ENCODE results near the gene ENPEP.
"Not testable (repeated sequence)": the region's sequence is repeated elsewhere in the genome, so short reads cannot be mapped to it uniquely, and the experiment has no call there.

Gene ENPEP

DNA sequence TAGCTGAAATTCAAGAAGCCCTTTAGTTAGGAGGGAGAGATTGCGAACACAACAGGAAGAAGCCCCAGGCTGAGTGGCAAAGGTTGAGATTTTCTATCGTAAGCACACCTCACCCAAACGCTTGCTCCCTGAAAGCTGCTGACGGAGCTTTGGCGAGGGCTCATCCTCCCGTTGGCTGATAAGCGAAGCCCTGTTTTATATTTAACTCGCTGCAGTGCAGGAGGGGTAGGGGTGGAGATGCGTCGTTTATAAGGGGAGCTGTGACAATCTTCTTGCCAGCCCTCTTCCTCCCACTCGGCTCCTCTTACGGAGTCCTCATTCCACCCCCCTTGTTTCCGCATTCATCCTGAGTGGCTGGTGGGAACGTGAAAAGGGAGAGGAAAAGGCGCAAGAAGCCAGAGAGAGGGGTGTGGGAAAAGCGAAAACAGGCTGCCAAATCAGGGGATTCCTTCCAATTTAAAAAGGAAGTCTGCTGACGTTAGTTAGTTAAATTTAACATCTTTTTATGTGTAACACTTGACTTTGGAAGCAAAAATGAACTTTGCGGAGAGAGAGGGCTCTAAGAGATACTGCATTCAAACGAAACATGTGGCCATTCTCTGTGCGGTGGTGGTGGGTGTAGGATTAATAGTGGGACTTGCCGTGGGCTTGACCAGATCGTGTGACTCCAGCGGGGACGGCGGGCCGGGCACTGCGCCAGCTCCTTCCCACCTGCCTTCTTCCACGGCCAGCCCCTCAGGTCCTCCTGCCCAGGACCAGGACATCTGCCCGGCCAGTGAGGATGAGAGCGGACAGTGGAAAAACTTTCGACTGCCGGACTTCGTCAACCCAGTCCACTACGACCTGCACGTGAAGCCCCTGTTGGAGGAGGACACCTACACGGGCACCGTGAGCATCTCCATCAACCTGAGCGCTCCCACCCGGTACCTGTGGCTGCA is at the start of gene ENPEP:
TSS of gene ENPEP (plus strand) at position 275 of the 938 bp plus-strand sequence. CDS start at position 535, 260 bp downstream.
- ATAC-seq (no peak), DNase-seq (no peak)
- Mint-ChIP-seq H3K27ac (peak within 1 kb of the TSS in 1 of 2 donors; percentile 22), H3K9me3 (no peaks in the 10 kb centered on the region), H3K4me1 (no peaks in the 10 kb centered on the region), H3K27me3 (peaks cover 28% of the 10 kb centered on the region), H3K4me3 (no peak within 1 kb of the TSS)

GRCh38 chr4:110431805-110432204 is 44.1 kb upstream of the ENPEP start:
- Mint-ChIP-seq H3K27me3 (peaks cover 43% of the 10 kb centered on the region), H3K9me3 (peaks cover 5 to 29% of the 10 kb centered on the region in 2 donors)
- not testable (repeated sequence) for ATAC-seq, H3K27ac Mint-ChIP-seq, DNase-seq, H3K4me3 Mint-ChIP-seq, H3K4me1 Mint-ChIP-seq

DNA sequence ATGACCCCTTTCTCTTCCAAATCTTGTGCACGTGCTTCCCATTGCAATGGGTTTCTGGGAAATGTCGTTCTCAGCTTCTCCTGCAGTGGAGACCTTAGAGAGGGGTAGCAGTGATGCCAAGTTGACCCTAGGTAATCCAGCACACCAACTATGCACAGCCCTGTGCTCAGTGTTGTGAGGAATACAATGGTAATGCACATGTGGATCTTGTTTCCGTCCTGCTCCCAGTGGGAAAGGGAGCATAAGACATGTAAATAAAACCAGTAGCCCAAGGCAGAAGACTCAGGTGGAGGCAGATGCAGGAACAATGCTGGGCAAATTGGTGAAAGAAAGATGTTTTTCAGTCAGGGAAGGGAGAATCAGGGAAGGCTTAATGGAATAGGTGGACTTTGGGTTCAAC is 38.7 kb upstream of the ENPEP start:
- H3K4me3 Mint-ChIP-seq, H3K27ac Mint-ChIP-seq, H3K4me1 Mint-ChIP-seq, ATAC-seq, DNase-seq: not testable (repeated sequence)
- peaks cover 30% of the 10 kb centered on the region for H3K27me3 Mint-ChIP-seq
- H3K9me3 Mint-ChIP-seq: peaks cover 0 to 10% of the 10 kb centered on the region in 2 donors

DNA sequence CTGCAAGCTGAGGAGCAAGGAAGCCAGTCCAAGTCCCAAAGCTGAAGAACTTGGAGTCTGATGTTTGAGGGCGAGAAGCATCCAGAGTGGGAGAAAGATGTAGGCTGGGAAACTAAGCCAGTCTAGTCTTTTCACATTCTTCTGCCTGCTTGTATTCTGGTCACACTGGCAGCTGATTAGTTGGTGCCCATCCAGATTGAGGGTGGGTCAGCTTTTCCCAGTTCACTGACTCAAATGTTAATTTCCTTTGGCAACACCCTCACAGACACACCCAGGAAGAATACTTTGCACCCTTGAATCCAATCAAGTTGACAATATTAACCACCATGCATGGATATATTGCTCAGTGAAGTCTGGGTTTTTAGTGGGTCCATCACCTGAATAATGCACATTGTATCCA is 36.7 kb upstream of the ENPEP start:
- H3K9me3 Mint-ChIP-seq: peaks cover 0 to 10% of the 10 kb centered on the region in 2 donors
- H3K27ac Mint-ChIP-seq, ATAC-seq, DNase-seq, H3K4me1 Mint-ChIP-seq, H3K4me3 Mint-ChIP-seq: not testable (repeated sequence)
- H3K27me3 Mint-ChIP-seq: peaks cover 48% of the 10 kb centered on the region

GRCh38 chr4:110442309-110442708 is 33.6 kb upstream of the ENPEP start:
- DNase-seq: no peak
- H3K4me3 Mint-ChIP-seq: no peak overlapping the region
- no peak for ATAC-seq
- peaks cover 34% of the 10 kb centered on the region for H3K27me3 Mint-ChIP-seq
- no peaks in the 10 kb centered on the region for H3K9me3 Mint-ChIP-seq
- H3K27ac Mint-ChIP-seq: no peak overlapping the region
- H3K4me1 Mint-ChIP-seq: no peaks in the 10 kb centered on the region

GRCh38 chr4:110442788-110443187 is 33.2 kb upstream of the ENPEP start:
- DNase-seq (no peak), ATAC-seq (no peak)
- peaks cover 29% of the 10 kb centered on the region for H3K27me3 Mint-ChIP-seq
- no peaks in the 10 kb centered on the region for H3K9me3 Mint-ChIP-seq
- no peaks in the 10 kb centered on the region for H3K4me1 Mint-ChIP-seq
- H3K27ac Mint-ChIP-seq: no peak overlapping the region
- no peak overlapping the region for H3K4me3 Mint-ChIP-seq

DNA sequence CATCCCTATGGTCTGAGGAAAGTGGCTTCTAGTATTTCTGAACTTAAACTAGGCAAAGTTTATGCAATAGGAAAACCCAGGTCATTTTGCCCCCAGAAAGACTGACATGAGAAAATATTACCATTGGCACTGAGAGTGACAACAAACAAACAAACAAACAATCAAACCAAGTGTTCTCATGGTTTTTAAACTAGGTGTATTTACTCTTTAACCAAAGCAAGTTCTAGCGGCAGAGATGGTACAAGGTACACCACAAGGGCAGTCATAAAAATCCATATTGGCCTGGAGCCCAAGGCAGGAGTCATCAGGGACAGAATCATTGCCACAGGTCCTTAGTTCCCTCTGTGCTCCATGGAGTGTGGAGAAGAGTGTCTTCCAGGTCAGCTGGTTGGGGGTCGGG is 26.0 kb upstream of the ENPEP start:
- ATAC-seq: no peak
- H3K4me1 Mint-ChIP-seq: no peaks in the 10 kb centered on the region
- H3K27me3 Mint-ChIP-seq: peaks cover 9% of the 10 kb centered on the region
- H3K4me3 Mint-ChIP-seq: no peak overlapping the region
- no peaks in the 10 kb centered on the region for H3K9me3 Mint-ChIP-seq
- no peak overlapping the region for H3K27ac Mint-ChIP-seq
- no peak for DNase-seq

GRCh38 chr4:110452546-110452945 is 23.4 kb upstream of the ENPEP start:
- H3K4me3 Mint-ChIP-seq: no peak overlapping the region
- no peak overlapping the region for H3K27ac Mint-ChIP-seq
- ATAC-seq (peak; percentile 28), DNase-seq (no peak)
- H3K4me1 Mint-ChIP-seq: no peaks in the 10 kb centered on the region
- H3K9me3 Mint-ChIP-seq: no peaks in the 10 kb centered on the region
- H3K27me3 Mint-ChIP-seq: peaks cover 28% of the 10 kb centered on the region

DNA sequence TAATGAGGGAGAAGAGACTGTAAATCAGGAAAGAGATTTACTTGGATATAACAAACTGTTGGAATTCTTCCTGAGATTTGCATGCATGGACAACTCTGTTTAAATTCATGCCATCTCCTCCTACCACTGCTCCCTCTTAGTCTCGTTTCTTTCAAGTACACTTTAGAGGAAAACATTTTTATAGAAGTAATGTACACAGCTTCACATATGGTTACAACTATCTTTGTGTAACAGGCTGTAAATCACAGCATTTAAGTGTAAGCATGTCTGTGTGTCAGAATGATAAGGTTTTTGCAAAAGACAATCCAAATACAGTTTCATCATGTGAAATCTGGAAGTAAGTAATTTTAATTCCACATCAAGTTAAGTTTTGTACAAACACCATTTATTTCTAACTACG is 21.5 kb upstream of the ENPEP start:
- ATAC-seq: no peak
- Mint-ChIP-seq H3K4me1 (no peaks in the 10 kb centered on the region), H3K4me3 (no peak overlapping the region), H3K27me3 (peaks cover 33% of the 10 kb centered on the region), H3K27ac (no peak overlapping the region), H3K9me3 (no peaks in the 10 kb centered on the region)
- no peak for DNase-seq

DNA sequence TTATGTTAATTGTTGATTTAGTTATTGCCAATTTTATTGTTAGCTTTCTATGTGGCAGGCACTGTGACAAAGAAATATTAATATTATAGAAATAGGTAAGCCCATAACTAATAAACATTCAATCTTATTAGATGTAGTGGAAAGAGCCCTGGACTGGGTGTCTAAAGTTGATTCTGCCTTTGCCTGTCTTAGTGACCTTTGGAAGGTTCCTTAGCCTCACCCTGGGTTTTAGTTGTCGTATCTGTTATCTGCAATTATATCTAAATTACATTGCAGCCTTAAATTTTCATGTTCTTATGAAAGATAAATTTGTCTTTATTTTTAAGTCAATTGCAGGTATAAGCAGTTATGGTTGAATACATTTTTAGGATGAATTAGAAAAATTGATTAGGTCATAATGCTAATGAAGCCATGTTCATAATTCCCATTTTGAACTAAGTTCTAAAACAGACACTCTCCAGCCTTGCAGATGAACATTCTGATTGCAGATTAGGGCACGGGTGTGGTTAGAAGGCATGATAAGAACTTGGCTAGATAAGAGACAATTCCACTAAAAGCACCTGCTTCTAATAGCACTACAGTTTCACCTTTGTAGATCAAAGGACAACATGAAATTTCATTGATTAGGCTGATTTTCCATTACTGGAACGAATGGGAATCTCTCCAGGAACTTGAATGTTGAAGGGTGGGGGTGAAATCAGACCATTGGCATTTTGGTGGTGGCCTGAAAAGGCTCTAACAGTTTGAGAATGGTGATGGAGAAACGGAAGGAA is 17.3 kb upstream of the ENPEP start:
- DNase-seq (no peak), ATAC-seq (no peak)
- H3K27ac Mint-ChIP-seq: no peak overlapping the region
- H3K4me3 Mint-ChIP-seq: no peak overlapping the region
- no peaks in the 10 kb centered on the region for H3K4me1 Mint-ChIP-seq
- H3K9me3 Mint-ChIP-seq: no peaks in the 10 kb centered on the region
- H3K27me3 Mint-ChIP-seq: peaks cover 24% of the 10 kb centered on the region

GRCh38 chr4:110460074-110460746 is 15.7 kb upstream of the ENPEP start:
- DNase-seq: no peak
- peaks cover 24% of the 10 kb centered on the region for H3K27me3 Mint-ChIP-seq
- no peaks in the 10 kb centered on the region for H3K4me1 Mint-ChIP-seq
- H3K27ac Mint-ChIP-seq: no peak overlapping the region
- no peaks in the 10 kb centered on the region for H3K9me3 Mint-ChIP-seq
- ATAC-seq: no peak
- H3K4me3 Mint-ChIP-seq: no peak overlapping the region

GRCh38 chr4:110467400-110467799 is 8.6 kb upstream of the ENPEP start:
- H3K27me3 Mint-ChIP-seq: no peaks in the 10 kb centered on the region

GRCh38 chr4:110472583-110473329 is 3.2 kb upstream of the ENPEP start:
- Mint-ChIP-seq H3K27ac (no peak overlapping the region), H3K4me3 (no peak overlapping the region), H3K9me3 (peaks cover 0 to 14% of the 10 kb centered on the region in 2 donors), H3K4me1 (peaks cover under 1% of the 10 kb centered on the region), H3K27me3 (peaks cover 18% of the 10 kb centered on the region)
- no peak for DNase-seq
- no peak for ATAC-seq

More at GRCh38 chr4:110467400-110467799, 8.6 kb upstream of the ENPEP start:
- no peak for DNase-seq
- peaks cover 11% of the 10 kb centered on the region for H3K4me1 Mint-ChIP-seq
- peak overlapping the region in 1 of 2 donors; percentile 57 for H3K27ac Mint-ChIP-seq
- ATAC-seq: no peak
- H3K4me3 Mint-ChIP-seq: no peak overlapping the region
- peaks cover 0 to 14% of the 10 kb centered on the region in 2 donors for H3K9me3 Mint-ChIP-seq

DNA sequence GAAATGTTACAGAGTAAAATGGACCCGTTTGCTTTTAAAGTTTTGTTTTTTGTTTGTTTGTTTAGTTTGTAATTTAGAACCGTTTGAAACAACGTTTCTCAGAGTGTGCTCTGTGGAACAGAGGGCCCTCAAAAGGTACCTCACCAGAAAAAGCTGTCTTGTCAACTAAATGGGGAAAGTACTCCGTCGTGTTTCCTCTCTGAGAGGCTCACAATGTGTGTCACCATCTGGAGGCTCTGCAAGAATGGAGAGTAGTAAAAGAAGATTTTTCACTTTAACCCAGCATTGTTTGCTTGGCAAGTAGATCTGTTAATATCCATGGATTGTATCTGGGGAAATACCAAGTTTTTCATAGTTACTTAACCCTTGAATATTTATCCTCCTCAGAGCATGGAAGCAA is 1.5 kb upstream of the ENPEP start:
- Mint-ChIP-seq H3K9me3 (peaks cover 0 to 4% of the 10 kb centered on the region in 2 donors), H3K4me1 (no peaks in the 10 kb centered on the region), H3K27me3 (peaks cover 18% of the 10 kb centered on the region), H3K4me3 (no peak overlapping the region), H3K27ac (no peak overlapping the region)
- DNase-seq: no peak
- no peak for ATAC-seq

DNA sequence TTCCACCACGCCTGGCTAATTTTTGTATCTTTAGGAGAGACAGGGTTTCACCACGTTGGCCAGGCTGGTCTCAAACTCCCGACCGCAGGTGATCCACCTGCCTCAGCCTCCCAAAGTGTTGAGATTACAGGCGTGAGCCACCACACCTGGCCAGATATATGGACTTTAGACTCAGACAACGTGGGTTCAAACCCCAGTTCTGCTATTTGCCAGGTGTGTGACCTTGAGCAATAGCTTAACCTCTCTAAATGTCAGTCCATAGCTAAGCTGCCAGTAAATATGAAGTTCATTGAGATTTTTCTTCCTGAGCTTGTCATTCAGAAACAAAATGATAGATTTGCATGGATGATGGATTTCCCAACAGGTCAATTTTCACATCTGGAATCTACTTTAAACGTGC is 875 bp upstream of the ENPEP start:
- not testable (repeated sequence) for H3K4me1 Mint-ChIP-seq, H3K27ac Mint-ChIP-seq, ATAC-seq, DNase-seq, H3K4me3 Mint-ChIP-seq, H3K9me3 Mint-ChIP-seq
- peaks cover 18% of the 10 kb centered on the region for H3K27me3 Mint-ChIP-seq
